NCI-H446 (cell line): ENCODE results near the gene RPS2.

Source experiments
- DNase-seq, 2 experiments: peaks; one replicate each; lab custom pipeline; 2025; lab: John Stamatoyannopoulos, UW

Gene RPS2

GRCh38 chr16:1919327-1919998, 45.2 kb downstream of the RPS2 start:
- DNase-seq: no peak

GRCh38 chr16:1918351-1919326, 46.0 kb downstream of the RPS2 start, which contains the start of gene HS3ST6:
HS3ST6 (minus strand) TSS chr16:1918415; CDS start chr16:1918323, 92 bp downstream.
- DNase-seq: no peak

- DNase-seq: no peak
Observed at GRCh38 chr16:1917665-1918350, 46.8 kb downstream of the RPS2 start.

- DNase-seq: no peak
Observed at GRCh38 chr16:1917056-1917664, 47.5 kb downstream of the RPS2 start.

GRCh38 chr16:1916640-1916990, 48.0 kb downstream of the RPS2 start:
- no peak for DNase-seq

GRCh38 chr16:1915732-1916639, 48.6 kb downstream of the RPS2 start:
- no peak for DNase-seq

- DNase-seq: no peak
Observed at GRCh38 chr16:1914988-1915387, 49.6 kb downstream of the RPS2 start.

GRCh38 chr16:1914084-1914608, 50.5 kb downstream of the RPS2 start:
- no peak for DNase-seq

- no peak for DNase-seq
Observed at GRCh38 chr16:1913327-1914083, 51.1 kb downstream of the RPS2 start.

- DNase-seq: no peak
Observed at GRCh38 chr16:1912215-1912543, 52.4 kb downstream of the RPS2 start.
